ENCODE results near the gene VEPH1.
A peak's percentile ranks its signal among the peaks of the same experiment; 100 is the strongest.

The VEPH1 gene

DNA sequence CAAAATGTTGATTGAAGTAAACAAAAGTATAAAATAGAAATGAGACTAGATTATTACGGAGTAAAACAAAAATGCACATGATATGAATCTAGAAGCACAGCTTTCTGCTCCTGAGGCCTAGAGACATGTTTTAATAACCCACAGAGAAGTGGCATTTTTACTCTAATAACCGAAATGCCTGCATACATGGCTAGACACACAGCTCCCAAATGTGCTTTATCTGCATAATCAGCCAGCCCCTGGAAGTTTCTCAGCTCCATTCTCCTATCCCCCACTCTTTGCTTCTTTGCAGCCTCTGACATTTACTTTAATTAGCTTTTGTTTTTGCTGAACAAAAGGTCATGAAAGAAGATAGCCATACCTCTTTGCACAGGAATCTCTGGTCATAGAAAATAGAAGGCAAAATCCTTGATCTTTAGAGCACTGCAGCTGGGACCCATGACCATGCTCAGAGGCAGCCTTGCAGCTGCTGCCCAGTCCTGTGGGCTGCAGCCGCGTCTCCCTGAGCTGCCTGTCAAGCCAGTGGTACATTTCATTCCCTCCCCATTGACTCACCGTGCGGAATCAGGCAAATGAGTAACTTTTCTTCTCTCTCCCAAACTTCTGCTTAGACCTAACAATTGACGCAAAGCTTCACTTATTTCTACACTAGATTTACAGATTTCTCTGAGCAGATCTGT lies at the start of gene VEPH1:
VEPH1 (minus strand) TSS at position 501 of the 680 bp plus-strand sequence. CDS start 8,067 bp downstream, outside the sequence.
- DNase-seq (ENCODE audit: low read depth): peak; percentile 53
- in situ Hi-C loops (cut with HindIII; ENCODE audit: low sequenced_read_pairs): no loop called here
- no peak within 1 kb of the TSS for H3K4me3 ChIP-seq (ENCODE audit: low read depth, low read length)
- TF ChIP-seq, protein P1, sequence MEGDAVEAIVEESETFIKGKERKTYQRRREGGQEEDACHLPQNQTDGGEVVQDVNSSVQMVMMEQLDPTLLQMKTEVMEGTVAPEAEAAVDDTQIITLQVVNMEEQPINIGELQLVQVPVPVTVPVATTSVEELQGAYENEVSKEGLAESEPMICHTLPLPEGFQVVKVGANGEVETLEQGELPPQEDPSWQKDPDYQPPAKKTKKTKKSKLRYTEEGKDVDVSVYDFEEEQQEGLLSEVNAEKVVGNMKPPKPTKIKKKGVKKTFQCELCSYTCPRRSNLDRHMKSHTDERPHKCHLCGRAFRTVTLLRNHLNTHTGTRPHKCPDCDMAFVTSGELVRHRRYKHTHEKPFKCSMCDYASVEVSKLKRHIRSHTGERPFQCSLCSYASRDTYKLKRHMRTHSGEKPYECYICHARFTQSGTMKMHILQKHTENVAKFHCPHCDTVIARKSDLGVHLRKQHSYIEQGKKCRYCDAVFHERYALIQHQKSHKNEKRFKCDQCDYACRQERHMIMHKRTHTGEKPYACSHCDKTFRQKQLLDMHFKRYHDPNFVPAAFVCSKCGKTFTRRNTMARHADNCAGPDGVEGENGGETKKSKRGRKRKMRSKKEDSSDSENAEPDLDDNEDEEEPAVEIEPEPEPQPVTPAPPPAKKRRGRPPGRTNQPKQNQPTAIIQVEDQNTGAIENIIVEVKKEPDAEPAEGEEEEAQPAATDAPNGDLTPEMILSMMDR (IDR thresholded peaks at IDR 0.05; ENCODE audit: low read depth, low read length, missing control alignments): no peak

DNA sequence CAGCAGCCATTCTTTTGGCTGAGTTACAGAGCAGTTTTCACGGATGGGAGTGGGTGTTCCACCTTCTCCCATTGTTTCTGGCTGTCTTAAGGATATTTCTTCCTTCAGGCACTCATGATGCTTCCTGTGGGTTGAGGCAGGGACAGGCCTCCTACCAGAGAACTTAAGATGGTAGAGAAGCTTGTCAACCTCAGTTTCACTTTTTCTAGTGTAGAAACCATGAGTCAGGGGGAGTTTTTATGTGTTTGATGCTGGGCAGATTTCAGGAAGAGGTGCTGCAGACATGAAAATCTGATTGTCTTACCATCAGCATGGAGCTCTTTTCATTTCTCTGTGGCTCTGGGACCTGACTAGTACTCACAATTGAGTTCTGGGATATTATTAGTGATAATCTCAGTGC lies 48.7 kb upstream of the VEPH1 start:
- TF ChIP-seq, protein P1 (IDR thresholded peaks at IDR 0.05; ENCODE audit: low read depth, low read length, missing control alignments): no peak
- in situ Hi-C loops (cut with HindIII; ENCODE audit: low sequenced_read_pairs): no loop called here
- no peak overlapping the region for H3K4me3 ChIP-seq (ENCODE audit: low read depth, low read length)
- no peak for DNase-seq (ENCODE audit: low read depth)

DNA sequence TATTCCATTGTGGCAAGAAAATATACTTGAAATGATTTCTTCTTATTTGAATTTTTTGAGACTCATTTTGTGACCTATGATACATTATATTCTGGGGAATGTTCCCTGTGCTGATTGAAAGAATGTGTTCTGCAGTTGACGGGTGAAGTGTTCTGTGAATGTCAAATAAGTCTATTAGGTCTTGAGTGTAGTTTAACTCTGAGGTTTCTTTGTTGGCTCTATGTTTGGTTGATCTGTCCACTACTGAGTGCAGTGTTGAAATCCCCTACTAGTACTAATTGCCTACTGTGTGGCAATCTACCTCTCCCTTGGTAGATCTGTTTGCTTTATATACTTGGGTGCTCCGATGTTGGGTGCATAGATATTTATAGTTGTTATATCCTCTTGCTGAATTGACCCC lies 46.3 kb upstream of the VEPH1 start:
- TF ChIP-seq, protein P1 (IDR thresholded peaks at IDR 0.05; ENCODE audit: low read depth, low read length, missing control alignments): no peak

DNA sequence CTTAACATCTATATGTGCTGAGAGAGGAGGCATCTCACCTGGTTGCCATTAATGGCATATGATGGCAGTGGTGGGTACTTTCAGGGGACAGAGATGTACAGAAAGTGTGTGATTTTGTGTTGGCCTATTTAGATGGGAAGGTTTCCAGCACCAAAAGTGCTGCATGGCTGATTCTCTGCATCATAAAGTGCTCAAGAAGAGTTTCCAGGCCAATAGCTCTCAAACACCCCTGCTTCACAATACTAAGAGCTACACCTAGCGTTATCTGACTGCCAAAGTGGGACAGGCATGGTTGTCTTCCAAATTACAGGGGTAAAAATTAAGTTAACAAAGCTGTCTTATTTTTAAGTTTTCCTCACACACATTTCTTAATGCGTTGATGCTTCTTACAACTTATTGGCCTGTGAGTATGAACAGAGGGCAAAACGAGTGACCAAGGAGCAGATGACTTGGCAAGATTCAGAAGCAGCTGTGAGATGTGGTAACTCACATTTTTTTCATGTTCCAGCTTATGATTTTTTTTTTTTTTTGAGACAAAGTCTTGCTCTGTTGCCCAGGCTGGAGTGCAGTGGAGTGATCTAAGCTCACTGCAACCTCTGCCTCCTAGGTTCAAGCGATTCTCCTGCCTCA lies 41.4 kb upstream of the VEPH1 start:
- TF ChIP-seq, protein P1 (IDR thresholded peaks at IDR 0.05; ENCODE audit: low read depth, low read length, missing control alignments): no peak
- no peak for DNase-seq (ENCODE audit: low read depth)
- in situ Hi-C loops (cut with HindIII; ENCODE audit: low sequenced_read_pairs): no loop called here
- H3K4me3 ChIP-seq (ENCODE audit: low read depth, low read length): no peak overlapping the region

More for the DNA sequence above, 46.3 kb upstream of the VEPH1 start:
- in situ Hi-C loops (cut with HindIII; ENCODE audit: low sequenced_read_pairs): no loop called here
- no peak for DNase-seq (ENCODE audit: low read depth)
- no peak overlapping the region for H3K4me3 ChIP-seq (ENCODE audit: low read depth, low read length)

DNA sequence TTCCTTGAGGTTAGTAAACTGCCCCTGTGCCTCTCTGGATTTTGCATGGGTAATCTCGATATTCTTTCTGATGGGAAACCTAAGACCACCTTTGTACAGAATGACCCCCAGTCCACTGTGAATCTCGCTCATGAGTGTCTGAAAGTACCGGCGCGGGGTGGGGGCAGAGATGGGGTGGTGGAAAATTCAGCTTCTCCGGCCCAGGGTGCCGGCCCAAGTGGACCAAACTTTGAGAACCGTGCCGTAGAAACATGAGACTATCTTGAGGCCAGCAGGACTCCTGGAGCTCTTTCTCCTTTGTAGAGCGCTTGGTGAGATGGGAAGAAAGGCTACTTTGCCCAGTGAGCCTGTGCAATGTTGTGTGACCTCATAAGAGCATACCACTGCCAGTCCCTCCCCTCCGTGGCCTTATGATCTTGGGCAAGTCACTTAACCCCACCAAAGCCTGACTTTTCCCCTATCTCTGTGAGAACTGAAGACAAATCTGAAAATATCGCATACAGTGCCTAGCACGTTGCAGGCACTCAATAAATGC lies 40.4 kb upstream of the VEPH1 start:
- TF ChIP-seq, protein P1 (IDR thresholded peaks at IDR 0.05; ENCODE audit: low read depth, low read length, missing control alignments): no peak
- H3K4me3 ChIP-seq (ENCODE audit: low read depth, low read length): peak overlapping the region; percentile 45
- in situ Hi-C loops (cut with HindIII; ENCODE audit: low sequenced_read_pairs): no loop called here
- no peak for DNase-seq (ENCODE audit: low read depth)

DNA sequence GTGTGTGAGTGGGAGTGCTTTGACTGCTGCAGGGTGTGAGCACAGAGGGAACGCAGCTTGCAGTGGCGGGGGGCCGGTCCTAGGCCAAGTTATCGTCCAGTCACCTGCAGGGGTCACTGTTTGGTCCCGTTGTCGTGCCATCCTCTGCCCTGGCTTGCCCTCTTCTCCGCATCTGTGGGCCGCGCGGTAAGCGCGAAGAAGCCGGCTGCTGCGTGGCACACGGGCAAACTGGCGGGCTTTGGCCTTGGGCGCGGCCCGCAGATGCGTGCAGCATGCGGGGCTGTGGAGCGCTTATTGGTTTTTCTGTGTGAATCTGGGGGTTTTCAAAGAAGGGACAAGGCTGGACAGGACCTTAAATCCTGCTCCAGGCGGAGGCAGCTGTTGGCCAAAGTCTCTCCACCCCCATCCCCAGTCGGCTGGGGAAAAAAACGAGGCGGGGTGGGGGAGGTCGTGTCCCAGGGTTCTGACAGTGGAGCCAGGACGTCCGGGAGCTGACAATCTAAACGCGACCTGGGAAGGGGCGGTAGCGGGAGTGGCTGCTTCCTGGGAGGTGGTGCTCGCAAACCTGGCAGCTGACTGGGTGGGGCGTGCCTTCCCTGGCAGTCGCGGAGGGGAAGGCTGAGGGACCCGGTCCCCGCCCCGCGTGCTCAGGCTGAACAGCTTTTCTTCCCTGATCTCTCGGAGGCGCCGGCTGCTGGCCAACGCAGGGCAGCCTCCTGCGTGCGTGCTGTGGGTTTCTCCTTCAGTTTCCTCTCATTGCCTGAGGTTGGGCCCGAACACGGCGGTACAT lies 39.7 kb upstream of the VEPH1 start:
- in situ Hi-C loops (cut with HindIII; ENCODE audit: low sequenced_read_pairs): no loop called here
- peak overlapping the region; percentile 45 for H3K4me3 ChIP-seq (ENCODE audit: low read depth, low read length)
- TF ChIP-seq, protein P1 (IDR thresholded peaks at IDR 0.05; ENCODE audit: low read depth, low read length, missing control alignments): peak; percentile 34

More for the DNA sequence above, 39.7 kb upstream of the VEPH1 start:
- no peak for DNase-seq (ENCODE audit: low read depth)
